IPS DF 19.7 (cell line): ENCODE data around the gene DENND1B.
"Not testable (repeated sequence)": the region's sequence is repeated elsewhere in the genome, so short reads cannot be mapped to it uniquely, and the experiment has no call there.

ENCODE experiments used
- DNase-seq: peaks from one replicate; pipeline ENCODE4 v3.0.0-alpha.2; 2013; ENCODE audit warnings: low read depth, low spot score

Gene DENND1B

DNA sequence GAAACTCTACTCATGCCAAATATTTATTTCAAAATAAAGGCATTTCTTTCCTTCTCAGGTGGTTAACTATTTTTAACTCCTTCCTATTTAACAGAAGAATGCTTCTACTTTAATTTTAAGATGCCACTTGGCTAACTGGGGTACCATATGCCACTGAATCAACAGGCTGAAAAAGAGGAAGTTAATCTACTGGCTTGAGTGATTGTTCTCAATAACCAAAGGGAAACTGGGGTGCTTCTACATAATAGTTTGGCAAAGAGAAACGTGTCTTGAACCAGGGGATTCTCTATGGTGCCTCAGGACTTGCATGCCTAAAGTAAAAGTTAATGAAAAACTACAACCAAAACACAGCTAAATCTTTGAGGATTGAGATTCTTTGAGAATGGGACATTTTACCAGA lies 142.6 kb downstream of the DENND1B start:
- no peak for DNase-seq

DNA sequence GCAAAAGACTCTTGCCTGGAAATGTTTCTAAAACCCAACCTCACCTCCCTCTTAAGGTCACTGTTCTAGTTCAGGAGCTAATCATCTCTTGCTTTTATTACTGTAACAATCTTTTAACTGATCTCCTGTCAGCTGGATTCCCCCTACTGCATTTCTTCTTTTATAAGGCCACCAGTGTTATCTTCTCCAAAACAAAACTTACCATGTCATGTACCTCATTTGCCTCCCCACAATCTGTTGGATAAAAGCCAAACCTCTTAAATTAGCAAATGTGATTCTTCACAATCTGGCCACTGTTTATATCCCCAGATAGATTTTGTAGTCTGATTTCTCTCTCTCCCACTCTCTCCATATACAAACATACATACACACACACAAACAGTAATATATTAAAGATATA lies 143.3 kb downstream of the DENND1B start:
- DNase-seq, result no peak

DNA sequence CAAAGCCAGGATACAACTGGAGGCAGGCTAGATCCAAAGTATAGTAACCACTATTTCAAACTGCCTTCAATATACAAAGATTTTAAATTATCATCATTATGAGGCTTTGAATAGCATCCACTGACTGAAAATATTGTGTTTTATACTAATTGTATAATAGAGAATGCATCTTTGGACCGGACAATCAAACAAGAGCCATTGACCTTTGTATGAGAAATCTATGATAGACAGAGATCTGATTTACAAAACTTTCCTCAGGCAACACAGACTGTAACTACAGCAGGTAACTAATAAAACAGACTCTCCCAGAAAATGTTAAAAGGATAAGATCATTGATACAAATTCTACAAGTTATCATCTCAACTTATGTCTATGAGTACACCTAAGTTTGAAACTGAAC lies 152.9 kb downstream of the DENND1B start:
- DNase-seq, result no peak

DNA sequence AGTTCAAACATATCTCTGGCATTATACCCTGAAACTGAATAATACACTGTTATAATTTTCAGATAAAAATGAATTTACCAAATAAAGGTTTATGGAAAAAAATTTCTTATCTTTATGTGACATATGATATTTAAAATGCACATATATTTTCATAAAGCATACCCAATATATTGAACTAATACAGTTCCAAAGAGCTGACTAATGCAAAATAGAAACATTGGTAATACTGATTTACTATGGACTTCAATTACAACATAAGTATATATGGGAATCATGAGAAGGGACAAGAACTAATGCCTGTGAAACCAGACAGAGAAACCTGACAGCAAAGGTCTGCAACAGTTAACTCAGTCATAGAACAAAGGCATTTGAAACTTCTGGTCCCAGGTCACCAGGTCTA lies 153.5 kb downstream of the DENND1B start:
- no peak for DNase-seq

DNA sequence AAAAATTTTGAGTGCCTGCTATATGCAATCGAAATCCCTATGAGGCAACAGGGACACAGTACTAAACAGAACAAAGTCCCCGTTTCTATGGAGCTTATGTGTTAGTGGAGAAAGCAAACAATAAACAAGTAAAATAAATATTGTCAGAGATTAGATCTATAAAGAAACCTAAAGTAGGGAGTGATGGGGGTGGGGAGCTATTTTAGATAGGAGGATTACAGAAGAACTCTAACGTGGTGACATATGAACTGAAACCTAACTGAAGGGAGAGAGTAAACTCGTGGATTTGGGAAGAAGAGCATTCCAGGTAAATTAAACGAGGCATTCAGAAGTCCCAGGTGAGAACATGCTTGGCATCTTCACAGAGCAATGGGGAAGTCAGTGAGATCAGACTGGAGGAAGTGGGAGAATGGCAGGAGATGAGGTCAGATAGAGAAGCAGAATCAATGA lies 154.5 kb downstream of the DENND1B start:
- no peak for DNase-seq

DNA sequence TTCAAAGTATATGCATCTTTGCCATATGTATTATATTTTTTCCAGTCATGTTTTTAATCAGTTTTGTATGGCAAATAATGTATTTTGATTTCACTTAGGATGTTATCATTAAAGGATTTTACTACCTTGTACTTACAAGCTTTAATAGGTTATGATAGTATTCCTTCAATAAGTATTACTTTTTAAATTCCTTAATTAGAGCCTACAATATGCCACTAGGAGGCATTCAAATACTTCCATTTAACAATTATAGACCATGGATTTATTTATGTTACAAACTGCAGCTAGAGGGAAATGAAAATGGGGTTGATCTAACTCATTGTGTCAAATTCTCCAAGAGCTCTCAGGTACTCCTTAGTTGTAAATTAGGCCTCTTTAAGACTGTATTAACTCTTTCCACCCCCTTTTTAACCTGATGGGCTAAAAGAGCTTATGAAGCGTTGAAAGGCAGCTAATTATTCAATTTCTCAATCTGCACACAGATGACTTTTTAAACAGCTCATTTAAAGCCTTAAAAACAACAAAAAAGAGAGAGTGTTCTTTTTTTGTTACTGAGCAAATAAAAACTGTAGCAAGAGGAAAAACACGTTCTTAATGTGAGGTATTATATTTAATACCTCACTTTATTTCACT lies 156.2 kb downstream of the DENND1B start:
- no peak for DNase-seq

DNA sequence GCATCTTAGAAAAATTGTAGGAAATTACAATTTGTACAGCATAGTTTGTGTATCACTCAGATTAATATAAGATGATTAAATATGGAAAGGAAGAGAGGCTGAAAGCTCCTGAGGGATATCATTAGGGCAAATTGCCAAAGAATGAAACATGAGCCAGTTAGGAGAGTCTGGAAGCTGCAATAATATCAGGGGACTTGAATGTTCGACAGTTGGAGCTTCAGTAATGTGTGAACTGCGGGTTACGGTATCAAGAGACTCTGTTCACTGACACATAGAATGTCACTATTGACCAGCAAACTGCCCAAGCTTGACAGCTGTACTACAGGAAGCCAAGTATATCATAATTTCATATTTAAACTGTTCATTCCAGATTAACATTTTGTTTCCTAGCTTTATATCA lies 157.2 kb downstream of the DENND1B start:
- DNase-seq, result no peak

DNA sequence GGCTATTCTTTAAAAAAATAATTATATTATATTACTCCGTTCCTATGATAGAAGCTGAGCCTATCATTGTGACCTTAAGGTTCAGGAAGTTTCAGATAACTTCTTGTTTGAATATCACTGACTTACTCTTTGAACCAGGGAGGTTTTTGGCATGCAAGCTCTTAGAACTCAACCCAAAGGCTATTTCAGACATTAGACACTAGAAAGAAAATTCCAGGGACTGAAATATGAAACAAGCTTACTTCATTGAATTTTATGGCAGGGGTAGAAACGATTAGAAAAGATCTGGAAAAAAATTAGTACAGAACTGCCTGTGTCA lies 159.6 kb downstream of the DENND1B start:
- DNase-seq, result no peak

DNA sequence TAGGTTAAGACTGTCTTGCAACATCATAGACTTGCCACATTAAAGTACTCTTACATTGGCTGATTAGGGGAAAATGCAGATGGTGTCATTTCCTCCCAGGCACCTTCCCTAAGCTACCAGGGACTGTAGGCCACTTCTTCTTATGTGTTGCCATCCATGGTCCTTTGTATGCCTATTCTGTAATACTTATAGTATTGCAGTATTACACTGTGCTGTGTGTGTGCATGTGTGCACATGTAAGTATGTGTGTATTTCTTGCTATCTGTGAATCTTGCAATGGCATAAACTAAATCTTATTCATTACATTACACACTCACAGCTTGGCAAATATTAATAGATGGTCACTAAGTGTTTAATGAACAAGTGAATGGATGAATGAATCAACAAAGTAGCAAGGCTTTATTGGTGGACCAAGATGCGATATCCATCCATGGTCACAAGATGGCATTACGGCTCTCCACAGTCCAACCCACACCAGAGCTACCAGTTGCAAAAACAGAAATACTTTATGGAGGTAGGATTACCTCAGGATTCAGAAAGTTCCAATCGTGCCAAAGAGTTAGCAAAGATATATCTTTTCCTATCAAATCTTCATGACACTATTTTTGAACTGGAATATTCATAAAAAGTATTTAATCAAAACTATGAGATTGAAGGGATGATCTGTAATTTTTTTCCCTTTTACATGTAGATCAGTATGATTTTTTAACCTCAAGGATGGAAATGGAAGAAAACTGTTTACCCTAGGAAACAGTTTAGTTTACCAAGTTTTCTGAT lies 160.2 kb downstream of the DENND1B start:
- no peak for DNase-seq

DNA sequence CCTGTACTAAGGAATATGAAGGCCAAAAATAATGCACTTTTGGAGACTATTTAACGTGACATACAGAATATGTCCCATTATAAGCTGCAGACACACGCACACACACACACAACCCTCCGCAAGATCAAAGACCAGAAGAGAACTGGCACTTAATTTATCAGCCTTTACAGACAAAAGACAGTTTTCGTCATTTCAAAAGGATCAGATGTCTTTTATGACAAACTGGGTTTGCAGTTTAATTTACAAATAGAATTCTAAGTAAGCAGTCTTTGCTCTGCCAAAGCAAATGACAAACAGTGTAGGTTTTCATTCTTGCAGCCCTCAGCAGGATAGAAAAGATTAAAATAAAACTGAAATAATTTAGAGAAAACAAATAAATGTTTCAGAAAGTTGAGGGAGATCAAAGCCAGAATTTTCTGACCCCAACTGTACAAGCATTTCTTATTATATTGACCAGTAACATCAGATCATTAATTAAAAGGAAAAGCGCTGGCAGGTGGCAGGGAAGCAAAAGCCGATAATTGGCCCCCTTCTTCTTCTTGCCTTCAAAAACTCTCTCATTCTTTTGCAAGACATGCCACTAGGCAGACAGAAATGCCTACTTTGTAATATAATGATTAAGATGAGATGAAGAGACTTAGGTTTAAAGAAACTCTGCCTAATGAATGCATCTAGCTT lies 169.0 kb downstream of the DENND1B start:
- no peak for DNase-seq

DNA sequence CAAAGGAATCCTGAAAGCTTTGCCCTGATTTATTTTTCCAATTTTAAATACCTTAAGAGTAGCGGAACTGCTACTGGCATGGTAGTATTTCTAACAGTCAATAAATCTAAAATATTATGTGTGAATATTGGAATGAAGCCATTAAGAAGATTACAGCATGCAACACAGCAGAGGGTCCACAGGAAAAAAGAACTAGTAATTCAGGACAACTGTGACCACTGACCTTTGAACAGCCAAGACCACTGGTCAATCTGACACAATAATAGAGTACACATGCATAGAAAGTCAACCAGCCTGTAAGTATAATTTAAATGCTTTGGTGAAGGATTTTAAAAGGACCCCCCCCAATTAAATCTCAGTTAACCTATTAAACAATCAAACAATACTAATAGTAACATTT lies 171.0 kb downstream of the DENND1B start:
- DNase-seq, result no peak

DNA sequence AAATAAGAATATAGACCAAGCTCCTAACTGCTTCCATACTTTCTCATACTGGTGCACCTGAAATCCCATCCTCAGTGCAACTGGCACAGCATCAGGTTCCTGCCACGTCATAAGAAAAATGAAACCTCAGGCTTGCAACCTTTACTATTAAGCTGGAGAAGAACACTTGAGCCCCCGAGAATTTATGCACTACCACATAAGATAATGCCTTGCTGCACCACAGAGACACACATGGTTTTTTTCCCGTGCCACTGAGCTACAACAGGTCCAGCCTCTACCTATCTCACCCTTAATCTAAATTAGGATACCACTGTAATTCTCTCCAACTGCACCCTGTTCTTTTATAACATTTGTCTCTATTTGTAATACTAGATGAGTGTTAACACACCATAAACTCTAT lies 174.5 kb downstream of the DENND1B start:
- DNase-seq, result no peak

DNA sequence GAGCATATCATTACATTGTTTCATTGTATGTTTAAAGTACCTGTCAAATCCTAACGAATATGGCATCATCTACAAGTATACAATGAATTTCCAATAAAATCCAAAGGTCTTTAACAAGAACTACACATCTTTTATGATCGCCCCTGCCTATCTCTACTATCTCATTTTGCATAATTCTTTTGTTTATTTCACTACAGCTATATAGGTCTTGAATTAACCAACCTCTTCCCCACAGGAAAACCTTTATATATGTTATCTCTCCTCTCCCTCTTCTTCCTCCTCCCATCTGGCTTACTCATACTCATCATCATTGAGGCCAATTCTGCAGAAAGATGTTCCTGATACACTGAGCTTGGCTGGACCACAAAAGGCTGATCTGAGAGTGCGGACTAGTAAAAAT lies 175.5 kb downstream of the DENND1B start:
- no peak for DNase-seq

DNA sequence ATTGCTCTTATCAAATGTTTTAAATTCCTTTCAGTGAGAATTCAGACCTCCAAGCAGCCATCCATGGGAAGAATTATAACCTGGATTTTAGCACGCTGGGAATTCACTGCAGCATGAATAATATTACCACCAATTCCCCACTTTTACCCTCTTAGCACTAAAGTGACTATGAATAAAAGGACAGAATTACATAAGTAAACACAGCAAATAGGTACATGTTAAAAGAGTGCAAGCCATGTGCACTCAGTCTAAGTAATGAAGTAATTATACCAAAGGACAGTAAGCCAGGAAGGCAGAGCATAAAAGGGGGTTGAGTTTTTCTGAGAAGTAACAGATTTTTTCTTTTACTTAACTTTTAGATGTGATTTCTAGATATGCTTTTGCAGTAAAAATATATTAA lies 176.3 kb downstream of the DENND1B start:
- DNase-seq, result no peak

DNA sequence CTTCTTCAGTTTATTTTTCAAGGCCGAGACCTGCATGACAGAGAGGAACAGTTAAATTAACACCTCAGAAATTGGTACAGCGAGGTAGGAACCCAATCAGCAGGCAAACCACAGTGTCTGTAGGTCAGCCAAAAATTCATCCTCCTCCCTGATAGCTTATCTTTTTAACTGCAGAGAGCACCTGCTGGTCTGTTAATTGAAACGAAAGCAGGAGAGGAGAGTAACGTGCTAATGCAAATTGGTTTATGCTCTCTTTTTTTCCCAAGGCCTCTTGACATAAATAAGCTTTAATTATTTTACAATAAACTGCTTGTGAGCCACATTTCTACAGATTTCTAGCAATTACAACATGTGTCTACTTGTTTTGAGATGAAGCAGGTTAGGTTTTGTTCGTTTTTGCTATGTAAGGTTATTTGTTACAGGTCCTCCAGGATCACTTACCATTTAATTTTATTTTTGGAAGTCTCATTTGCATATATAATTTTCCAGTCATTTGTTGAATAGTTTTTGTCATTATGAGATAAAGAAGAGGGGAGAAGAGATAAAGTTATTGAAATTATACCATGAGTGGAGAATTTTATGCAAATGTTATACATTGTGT lies 179.9 kb downstream of the DENND1B start:
- no peak for DNase-seq

DNA sequence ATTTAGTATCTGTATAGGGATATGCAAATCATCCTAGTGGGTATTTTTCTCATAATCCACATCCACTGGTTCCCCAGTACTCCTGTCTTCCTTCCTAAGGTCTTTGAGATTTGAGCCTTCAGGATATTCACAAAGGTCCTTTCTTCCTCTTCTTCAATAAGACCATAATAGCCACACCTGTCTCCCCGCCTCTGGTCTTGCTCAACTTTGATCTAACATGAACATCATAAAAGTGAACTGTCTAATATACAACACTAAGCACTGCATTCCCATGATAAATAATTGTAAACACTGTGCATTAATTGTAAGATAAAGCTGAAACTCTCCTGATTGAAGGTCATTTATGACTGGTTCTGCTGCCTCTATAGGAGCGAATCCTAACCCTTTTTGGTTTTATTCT lies 184.6 kb downstream of the DENND1B start:
- no peak for DNase-seq

DNA sequence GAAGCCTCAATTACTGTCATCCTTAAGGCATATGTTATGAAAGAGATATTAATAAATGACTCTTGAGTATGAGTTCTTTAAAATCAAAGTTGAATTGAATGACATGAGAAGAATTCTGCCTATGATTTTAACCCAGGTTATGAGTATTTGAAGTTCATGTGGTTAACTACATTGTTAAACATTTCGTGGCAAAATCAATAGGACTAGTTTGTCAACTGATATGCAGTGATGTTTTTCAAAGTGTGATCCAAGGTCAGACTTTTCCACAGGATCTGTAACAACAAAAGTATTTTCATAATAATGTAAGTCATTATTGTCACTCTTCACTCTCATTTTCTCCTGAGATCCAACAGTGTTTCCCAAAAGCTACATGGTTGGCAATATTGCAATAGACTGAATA lies 189.5 kb downstream of the DENND1B start:
- DNase-seq, result no peak

DNA sequence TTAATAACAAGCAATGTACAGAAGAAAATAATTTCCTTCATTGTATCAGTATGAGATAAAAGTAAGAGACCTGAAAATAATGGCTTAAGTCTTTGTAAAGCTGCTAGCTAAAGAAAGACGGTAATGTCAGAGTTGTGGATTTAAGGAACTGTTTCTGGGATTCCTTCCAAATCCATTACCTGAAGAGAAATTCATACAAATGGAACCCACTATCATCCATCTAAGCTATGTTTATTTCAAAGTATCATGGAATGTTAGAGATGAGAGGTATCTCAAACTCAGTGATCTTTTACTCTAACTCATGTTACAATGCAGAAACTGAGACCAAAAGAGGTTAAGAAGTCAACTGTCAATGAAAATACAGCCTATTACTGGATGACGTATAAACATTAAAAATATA lies 197.7 kb downstream of the DENND1B start:
- no peak for DNase-seq

DNA sequence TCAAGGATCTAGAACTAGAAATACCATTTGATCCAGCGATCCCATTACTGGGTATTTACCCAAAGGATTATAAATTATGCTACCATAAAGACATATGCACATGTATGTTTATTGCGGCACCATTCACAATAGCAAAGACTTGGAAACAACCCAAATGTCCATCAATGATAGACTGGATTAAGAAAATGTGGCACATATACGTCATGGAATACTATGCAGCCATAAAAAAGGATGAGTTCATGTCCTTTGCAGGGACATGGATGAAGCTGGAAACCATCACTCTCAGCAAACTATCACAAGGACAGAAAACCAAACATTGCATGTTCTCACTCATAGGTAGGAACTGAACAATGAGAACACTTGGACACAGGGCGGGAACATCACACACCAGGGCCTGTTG lies 199.7 kb downstream of the DENND1B start:
- DNase-seq, result not testable (repeated sequence)

DNA sequence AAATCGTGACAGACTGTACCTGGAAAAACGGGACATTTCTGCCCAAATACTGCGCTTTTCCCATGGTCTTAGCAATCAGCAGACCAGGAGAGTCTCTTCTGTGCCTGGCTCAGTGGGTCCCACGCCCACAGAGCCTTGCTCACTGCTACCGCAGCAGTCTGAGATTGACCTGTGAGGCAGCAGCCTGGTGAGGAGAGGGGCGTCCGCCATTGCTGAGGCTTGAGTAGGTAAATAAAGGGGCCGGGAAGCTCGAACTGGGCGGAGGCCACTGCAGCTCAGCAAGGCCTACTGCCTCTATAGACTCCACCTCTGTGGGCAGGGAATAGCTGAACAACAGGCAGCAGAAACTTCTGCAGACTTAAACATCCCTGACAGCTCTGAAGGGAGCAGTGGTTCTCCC lies 203.1 kb downstream of the DENND1B start:
- DNase-seq, result no peak

DNA sequence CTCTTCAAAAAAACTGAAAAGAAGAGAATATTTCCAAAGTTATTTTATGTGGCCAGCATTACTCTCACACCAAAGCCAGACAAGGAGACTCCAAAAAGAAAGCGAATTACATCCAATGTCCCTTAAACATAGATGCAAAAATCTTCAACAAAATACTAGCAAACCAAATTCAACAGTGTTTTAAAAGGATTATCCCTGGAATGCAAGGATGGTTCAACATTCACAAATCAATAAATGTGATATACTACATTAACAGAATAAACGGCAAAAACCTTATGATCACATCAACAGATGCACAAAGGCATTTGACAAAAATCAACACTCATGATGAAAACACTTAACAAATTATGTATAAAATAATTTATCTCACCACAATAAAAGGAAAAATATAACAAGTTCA lies 207.8 kb downstream of the DENND1B start:
- DNase-seq, result no peak

DNA sequence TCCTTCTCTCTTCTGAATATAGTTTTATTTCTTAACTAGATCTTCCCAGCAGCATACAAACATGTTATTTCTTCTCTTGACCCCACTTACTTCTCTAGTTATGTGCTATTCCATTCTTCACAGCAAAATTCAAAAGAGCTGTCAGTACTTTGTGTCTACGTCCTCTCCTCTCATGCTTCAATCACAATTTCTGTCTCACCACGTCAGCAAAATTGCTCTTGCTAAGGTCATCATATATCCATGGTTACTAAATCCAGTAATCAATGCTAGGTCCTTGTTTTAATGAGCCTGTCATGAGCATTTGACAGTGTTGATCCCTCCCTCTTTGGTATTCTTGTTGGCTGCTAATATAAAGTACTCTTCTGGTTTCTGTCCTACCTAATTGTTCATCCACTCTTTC lies 214.2 kb downstream of the DENND1B start:
- DNase-seq, result no peak

DNA sequence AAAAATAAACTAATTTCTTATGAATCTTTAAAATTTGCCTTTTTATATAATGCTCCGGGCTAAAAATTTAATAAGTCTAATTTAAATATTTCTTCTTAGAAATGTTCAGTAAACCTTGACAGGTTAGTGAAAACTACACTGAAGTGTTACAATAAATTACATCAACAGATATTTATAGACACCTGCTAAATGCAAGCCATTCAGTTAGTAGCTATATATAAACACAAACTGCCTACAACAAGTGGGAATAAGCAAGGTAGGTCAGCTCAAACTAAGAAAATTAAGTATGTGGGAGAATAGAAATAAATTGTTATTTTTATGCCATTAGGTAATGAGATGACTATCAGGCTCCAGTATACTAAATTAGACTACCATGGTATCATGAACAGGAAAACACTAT lies 215.6 kb downstream of the DENND1B start:
- DNase-seq, result no peak
